ENCODE data around the gene FGF1.

DNA sequence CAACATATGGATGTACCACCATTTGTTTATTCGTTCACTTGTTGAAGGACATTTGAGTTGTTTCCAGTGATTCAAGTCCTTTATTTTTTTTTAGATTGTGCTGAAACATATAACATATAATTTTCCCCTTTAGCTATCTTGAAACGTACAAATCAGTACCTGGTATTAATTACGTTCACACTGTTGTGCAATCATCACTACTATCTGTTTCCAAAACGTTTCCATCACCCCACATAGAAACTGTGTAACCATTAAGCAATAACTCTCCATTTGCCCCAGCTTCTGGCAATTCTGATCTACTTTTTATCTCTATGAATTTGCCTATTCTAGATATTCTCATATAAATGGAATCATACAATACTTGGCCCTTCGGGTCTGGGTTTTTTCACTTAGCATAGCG lies 116.0 kb downstream of the FGF1 start:
- TF ChIP-seq, protein P1, sequence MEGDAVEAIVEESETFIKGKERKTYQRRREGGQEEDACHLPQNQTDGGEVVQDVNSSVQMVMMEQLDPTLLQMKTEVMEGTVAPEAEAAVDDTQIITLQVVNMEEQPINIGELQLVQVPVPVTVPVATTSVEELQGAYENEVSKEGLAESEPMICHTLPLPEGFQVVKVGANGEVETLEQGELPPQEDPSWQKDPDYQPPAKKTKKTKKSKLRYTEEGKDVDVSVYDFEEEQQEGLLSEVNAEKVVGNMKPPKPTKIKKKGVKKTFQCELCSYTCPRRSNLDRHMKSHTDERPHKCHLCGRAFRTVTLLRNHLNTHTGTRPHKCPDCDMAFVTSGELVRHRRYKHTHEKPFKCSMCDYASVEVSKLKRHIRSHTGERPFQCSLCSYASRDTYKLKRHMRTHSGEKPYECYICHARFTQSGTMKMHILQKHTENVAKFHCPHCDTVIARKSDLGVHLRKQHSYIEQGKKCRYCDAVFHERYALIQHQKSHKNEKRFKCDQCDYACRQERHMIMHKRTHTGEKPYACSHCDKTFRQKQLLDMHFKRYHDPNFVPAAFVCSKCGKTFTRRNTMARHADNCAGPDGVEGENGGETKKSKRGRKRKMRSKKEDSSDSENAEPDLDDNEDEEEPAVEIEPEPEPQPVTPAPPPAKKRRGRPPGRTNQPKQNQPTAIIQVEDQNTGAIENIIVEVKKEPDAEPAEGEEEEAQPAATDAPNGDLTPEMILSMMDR (IDR thresholded peaks at IDR 0.05; ENCODE audit: extremely low read depth in 1 of 2, insufficient read depth in 1 of 2, low read depth in 1 of 2, low read length in 2 of 2), result no peak
- no peak for TF ChIP-seq EZH2 (IDR thresholded peaks at IDR 0.05; ENCODE audit: borderline replicate concordance, low read depth, low read length, severe bottlenecking)
- no peak for TF ChIP-seq POLR2A (IDR thresholded peaks at IDR 0.05; ENCODE audit: low read depth, low read length)
- no peak for TF ChIP-seq GATA2 (IDR thresholded peaks at IDR 0.05; ENCODE audit: insufficient read depth, insufficient read length, low read depth, low read length)
- no peak for TF ChIP-seq POLR2AphosphoS5 (IDR thresholded peaks at IDR 0.05; ENCODE audit: insufficient read depth, low read depth, low read length)
- no peak for TF ChIP-seq MYC (IDR thresholded peaks at IDR 0.05; ENCODE audit: low read depth, low read length)

All from endothelial cell of umbilical vein (primary cell).